NCI-H1092 treated with DMSO at 0.1 percent for 48 hours (cell line): ENCODE data around the gene NAP1L5.

Experiments used
- DNase-seq: peaks from one replicate; lab custom pipeline; 2025; lab: John Stamatoyannopoulos, UW

The NAP1L5 gene

DNA sequence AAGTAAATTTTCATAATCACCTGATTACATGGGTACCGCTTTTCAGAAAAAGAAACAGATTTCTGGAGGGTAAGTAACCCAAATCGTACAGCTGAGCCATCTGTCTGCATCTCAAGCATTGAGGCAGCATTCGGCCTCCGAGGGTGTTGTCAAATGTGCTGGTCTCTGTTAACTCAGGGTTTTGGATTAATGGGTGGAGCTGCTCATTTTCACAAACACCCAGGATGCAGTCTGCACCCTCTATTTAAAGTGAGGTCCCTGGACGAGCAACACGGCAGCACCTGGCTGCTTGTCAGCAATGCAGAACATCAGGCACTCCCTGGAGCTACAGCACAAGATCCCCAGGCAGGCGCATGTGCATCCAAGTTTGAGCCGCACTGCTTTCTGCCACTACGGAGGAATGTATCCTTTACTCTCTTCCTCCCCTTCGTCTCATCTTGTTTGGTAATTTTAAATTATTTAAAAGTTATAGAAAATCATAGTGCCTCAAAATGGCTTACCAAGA is 24.7 kb upstream of the NAP1L5 start:
- no peak for DNase-seq

DNA sequence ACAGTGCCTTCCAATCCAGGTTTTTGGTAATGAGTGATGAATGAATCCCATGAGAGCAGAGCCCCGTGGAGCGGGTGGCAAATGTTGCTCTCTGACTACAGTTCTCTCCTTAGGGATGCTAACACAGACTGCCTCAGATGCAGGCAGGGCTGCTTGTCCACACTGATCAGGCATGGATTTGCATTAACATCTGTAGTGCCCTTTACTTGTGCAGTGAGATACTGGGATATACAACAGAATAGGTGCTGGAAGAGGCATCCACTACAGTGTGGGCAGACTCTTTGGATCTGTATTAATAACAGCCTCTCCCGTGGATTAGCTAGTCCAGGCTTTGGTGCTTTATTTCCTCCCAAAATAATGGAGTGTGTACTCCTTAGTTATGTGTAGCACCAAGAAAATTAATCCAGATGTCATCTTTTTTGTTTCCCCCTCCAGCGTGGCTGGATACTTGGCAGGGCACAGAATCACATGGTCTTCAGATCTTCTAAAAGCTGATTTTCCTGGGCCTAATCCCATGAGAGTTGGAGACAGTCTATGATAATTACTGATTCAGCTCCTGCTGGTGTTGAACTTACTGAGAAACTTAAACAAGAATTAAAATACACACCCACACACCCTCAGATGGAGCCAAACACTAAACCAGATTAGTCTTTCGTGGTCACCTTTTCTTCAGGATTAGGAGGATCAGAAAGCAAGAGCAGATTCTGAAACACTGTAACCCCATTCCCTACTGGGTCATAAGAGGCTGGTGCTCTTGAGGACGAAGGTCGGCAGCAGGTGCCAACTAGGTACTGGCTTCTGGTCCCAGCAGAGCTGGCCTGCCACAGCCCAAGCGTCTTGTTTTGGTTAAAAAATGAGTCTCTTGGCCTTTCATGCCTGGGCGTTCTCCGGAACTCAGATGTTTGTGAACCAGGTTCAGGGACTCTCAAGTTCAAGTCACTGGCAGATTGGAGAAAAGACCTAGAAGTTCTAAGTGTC is 23.1 kb upstream of the NAP1L5 start:
- no peak for DNase-seq

DNA sequence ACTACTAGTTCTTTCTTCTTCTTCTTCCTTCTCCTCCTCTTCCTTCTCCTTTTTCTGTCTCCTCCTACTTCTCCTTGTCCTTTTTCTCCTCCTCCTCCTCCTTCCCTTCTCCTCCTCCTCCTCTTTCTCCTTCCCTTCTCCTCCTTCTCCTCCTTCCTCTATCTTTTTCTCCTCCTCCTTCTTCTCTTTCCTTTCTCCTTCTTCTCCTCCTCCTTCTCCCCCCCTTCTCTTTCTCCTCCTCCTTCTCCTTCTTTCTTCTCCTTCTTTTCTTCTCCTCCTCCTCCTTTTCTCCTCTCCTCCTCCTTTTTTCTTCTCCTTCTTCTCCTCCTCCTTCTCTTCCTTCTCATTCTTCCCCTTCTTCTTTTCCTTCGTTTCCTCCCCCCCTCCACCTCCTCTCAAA is 21.8 kb upstream of the NAP1L5 start:
- DNase-seq = no peak

DNA sequence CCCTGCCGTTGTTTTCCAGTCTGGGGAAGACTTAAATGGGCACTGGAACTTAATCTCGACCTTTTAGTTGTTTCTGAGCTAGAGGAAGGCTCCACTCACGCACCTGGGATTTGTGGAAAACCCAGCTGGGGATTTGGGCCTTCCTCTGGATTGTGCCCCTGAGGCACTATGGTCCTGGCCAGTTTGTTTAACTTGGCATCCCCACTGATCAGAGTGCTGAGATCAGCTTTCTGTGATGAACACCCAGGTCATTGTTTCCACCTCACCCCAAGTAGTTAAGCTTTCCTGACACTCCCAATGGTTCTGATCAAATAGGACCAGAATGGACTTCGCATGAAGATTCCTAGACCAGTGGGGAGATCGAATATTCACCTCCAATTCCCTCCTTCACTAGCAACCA is 20.5 kb upstream of the NAP1L5 start:
- DNase-seq = no peak

DNA sequence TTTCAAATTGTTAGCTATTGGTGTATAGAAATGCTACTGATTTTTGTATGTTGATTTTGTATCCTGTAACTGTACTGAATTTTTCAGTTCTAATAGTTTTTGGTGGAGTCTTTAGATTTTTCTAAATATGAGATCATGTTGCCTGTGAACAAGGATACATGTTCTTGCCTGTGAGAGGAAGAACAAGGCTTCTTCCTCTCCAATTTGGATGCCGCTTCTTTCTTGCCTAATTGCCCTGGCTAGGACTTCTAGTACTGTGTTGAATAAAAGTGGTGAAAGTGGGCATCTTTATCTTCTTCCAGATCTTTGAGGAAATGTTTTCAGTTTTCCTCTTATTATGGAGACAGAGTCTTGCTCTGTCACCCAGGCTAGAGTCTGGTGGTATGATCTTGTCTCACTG is 16.2 kb upstream of the NAP1L5 start:
- no peak for DNase-seq

DNA sequence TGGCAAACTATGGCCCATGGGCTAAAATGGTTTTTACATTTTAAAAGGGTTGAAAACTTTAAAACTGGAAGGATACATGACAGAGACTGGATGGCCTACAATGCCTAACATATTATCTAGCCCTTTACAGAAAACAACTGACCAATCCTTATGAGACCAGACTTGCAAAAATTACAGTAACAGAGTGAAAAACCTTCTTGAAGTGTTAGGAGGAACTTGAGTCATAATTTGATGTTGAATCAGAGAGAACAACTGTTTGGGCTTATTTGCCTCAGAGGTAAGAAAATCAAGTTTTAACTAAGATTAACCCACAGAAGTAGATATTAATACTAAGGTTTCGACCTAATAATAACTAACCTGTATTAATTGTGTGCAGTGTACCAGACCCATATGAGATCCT is 12.4 kb upstream of the NAP1L5 start:
- no peak for DNase-seq

DNA sequence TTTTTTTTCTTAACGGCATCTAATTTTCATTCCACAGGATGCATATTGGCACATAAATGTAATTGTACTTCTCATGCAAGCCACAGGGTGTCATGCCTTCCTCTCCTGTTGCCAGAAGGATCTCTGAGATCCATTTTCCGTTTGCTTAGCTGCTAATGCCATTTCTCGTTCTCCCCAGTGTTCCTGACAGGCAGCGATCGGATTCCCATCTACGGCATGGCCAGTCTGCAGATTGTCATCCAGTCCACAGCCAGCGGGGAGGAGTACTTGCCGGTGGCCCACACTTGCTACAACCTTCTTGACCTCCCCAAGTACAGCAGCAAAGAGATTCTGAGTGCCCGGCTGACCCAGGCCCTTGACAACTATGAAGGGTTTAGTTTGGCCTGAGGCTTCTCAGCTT is 8.9 kb upstream of the NAP1L5 start:
- peak; percentile 53 for DNase-seq

DNA sequence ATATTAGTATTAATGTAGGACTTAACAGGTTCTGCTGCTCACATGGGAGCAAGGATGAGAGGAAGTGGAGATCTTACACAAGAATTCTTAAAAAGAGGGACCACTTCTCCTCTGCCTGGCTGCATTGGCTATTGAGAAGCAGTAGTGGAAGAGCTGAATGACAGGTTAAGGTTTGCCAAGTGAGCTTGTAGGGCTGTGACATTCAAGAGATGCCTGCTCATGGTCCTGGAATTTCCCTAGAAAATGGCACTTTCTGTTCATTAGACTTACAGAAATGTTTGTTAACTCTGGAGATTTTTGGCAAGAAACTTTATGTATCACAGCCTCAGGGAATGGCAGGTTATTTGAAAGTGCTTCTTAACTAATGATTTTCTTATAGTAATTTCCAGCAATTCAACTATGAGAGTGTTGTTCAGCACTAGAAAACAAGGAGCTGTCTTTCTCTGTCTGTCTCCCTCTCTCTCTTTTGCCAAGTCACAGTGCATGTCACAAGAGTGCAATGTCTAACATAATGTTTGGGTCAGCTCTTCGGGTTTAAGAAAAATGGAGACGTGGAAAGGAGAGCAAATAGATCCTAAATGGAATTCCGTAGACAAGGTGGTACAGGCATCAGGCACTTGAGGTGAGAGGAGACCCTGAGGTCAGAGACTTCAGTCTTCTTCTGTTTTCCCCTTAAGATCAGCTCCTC is 8.3 kb upstream of the NAP1L5 start:
- no peak for DNase-seq

DNA sequence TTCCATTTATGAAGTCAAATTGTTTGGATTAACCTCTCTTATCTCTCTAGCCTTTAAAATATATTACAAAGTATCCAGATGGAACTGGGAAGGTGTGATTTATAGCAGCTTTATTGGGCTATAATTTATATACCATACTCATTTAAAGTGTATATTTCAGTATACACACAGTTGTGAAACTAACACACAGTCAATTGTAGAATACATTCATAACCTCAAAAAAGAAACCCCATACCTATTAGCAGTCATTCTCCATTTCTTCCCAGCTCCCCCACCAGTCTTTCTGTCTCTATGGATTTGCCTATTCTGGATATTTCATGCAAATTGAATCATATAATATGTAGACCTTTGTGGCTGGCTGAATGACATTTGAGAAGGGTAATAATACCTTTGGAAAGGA is 7.6 kb upstream of the NAP1L5 start:
- no peak for DNase-seq

DNA sequence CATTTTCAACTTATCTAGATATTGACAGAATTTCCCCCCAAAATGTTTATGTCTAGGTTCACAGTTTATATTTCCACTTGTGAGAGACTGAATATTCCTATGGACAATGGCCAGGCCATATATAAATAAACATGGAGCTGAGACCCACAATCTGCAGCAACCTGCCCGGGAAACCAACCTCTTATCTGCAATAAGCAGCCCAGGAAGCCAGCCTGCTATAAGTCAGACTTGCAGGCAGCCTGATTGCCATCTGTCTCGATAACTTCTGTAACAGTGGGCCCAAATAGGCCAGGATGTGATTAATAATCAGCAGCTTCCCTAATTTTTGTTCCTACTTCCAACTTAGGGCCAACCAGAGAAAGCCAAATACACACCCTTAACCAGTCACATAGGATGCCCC is 5.2 kb upstream of the NAP1L5 start:
- no peak for DNase-seq

DNA sequence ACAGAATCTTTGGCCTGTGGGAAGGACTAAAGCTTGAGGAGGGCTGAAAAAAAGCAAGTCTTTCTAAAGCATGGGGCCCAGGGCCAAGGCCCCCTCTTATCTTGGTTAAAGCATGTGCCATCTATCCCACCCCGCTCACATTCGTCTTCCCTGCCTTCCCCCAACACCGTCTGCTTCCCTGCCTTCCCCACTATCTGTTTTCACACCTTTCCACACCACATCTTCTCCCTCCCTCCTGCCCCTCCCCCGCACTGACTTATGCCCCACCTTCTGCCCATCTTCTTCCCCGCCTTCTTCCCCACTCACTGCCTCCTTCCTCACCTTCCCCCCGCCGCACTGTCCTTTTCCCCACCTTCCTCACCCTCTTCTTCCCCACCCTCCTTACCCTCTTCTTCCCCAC is 890 bp upstream of the NAP1L5 start:
- no peak for DNase-seq

DNA sequence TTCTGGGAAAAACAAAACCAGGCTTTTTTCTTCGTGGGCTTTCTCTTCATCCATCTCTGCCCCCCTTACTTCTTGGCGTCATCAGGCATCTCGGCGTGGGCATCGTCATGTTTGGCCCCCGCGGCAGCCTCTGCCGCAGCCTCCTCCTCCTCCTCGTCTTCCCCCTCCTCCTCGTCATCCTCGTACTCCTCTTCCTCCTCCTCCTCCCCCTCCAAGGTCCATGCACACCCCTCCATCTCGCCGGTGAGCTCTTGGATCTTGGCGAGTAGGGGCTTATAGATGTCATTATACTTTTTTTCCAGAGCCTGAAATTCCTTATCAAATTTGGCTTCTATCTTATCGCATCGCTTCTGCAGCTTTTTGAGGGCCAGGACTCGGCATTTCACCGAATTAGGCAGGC is 488 bp downstream of the NAP1L5 start:
- peak; percentile 48 for DNase-seq

DNA sequence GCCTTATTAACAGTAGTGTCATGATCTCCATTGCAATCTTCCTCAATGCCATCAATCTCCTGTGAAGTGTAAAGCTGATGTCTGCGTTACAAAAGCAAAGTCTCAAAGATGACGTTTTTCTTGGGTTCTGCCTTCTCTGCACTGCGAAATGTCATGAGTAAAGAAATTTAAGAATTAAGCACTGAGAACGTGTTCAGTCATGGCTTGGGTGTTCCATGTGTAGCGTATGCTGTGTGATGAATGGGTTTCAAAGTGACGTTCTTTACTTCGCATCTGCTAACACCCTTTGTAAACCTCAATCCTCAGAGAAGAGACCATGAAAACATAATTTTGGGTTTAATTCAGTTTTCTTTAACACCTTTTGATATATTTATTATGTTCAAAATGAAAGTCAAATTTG is 999 bp downstream of the NAP1L5 start:
- DNase-seq = no peak

DNA sequence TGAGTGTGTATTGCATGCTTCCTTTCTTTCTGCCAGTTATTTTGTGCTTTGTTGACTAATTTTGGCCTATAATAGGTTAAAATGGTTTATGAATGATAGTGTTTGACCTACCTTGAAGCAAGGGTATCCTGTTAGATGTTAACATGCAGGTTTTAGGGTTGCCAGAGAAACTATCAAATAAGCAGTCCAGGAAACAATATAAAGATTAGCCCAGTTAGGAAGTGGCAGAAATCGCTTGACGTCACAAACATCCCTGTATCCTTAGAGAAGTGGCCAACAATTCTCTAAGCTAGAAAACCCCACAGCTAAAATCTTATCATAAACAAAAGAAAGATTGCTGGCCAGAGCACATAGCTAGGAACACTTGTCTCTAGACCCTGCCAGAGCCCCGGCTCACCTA is 3.8 kb downstream of the NAP1L5 start:
- DNase-seq = no peak

DNA sequence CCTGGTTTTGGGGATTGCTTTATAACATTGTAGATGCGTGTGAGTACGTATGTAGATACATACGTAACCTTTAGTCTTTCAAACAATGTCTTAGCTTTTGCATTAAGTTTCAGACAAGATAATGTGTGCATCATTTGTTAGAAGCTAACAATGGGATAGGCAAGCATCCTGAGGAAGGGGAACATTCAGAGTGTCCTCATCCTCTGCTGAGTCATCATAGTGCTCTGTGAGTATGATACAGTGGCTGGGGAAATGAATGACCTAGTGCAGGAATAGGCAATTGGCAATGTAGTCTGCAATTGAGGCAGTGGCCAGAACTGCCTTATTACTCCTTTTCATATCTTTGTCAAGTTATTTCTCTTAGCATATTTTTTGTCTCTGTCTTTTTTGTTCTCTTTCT is 7.3 kb downstream of the NAP1L5 start:
- no peak for DNase-seq

DNA sequence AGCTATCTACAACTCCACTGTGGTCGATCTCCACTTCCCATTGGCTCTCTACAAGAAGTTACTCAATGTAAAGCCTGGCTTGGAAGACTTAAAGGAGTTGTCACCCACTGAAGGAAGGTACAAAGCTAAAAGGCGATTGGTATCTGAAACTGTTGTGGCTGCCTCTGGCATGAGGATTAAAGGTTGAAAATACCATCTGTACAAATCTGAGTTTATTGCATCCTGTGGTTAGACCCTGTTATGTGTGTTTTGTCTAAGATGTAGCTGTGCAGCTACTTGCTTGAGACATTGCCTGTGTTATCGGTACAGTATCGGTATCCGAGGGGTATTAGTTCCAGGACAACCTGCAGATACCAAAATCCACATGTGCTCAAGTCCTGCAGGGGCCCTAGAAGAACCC is 16.4 kb downstream of the NAP1L5 start:
- no peak for DNase-seq

DNA sequence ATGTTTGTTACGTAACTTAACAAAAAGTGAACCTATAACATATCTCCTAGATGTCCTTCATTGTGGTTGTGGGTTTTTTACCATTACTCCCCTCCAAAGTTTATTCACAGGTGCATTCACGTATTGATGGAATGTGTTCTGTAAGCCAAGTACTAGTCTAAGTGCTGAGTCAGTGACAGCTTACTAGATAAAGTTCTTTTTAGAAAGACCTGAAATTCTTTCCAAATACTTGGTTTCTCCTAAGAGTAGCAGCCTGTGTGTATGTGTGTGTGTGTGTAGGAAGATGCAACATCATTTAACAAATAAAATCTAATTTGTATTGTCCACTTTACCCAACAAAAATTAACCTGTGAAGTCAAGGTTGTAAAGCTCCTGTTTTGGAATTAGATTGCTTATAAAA is 22.1 kb downstream of the NAP1L5 start:
- DNase-seq = no peak

DNA sequence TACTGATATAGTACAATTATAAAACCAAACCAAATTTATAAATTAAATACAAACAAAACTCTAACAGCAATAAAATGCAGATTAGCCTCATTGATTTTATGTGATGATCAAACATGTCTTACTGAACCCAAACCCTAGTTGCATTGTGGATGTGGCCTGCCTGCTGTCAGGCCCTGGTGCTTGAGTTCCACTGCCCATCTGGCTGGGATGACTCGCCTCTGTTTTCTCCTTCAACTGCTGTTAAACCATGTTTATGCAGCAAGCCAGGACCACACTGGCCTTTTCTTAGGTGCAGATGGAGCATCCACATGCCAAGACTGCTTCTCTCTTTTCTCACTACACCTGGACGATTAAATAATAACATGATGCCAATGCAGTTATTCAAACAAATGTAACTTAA is 22.6 kb downstream of the NAP1L5 start:
- DNase-seq = no peak

DNA sequence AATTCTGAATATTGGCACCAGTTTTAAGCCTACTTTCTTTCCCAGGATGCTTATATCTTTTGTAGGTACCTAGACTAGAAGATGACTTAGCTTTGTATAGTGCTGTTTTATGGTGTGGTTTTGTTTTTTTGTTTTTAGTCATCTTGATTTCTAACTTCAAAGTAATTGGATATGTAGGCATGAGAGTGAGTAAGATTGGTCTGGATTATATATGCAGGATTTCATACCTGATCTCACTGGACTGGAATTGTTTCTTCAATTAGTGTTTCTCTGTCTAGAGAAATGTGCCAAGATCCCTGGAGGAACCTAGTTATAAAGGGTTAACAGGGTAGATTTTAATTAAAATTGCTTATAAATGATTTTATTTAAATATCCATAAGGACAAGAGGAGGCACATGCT is 23.1 kb downstream of the NAP1L5 start:
- no peak for DNase-seq

DNA sequence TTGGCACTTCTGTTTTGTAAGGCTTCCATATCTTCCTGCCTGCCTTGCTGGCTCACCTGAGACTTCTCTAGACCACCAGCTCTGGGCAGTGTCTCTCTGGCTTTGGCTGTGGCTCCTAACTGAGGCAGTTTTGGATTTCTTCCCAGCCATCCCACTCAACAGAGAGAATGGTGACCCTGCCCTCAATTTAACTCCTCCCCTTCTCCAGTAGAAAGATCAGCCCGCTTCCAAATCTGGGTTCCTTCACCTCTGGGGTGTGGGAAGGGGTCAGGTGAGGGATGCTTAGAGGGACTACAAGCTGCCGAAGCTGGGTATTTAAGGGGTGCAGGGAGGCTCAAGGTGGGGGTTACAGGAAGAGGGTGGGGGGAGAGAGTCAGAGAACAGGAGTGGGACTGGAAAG is 23.7 kb downstream of the NAP1L5 start:
- DNase-seq = no peak

DNA sequence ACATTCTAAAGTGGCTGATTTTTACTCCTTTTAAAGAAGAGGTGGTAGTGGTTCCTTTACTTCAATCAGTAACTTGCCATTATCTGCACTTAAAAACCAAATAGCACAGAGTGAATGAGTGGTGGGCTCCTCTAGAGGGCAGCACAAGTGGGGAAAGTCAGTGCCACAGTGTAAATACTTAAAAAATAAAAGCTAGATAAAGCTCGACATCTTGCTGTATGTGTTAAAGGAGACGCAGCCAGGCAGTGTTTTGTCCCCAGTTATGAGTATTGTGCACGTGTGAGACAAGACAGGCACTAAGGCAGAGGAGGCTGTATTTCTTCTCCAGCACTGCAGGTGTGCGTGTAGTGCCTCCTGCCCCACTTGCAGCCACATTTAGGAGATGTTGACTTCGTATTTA is 24.6 kb downstream of the NAP1L5 start:
- peak; percentile 23 for DNase-seq

DNA sequence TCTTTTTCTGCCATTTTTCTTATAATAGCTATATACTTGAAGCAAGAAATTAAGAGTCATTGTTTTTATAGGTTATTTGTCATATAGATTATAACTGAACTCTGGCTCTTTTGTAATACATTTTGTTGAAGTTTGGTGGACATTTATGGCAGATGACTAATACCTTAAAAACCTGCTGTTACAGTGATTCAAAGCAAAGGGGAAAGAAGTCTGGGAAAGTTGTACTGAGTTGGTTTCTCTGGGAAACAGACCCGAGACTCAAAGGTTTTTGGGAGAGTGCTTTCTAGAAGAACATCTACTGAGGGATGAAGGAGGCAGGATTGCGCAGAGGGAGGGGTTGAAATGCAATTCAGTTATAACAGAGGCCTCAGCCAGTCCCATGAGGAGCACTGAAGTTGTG is 35.9 kb downstream of the NAP1L5 start:
- no peak for DNase-seq
